Thyroid gland (tissue), 4 donors: ENCODE measurements around the gene PPP1R13B.

Experiments
- POLR2A ChIP-seq, 2 donors: fragments of 450-650 bp; IDR thresholded peaks; one replicate each; pipeline ENCODE4 v1.6.1; 2017; ENCODE audit warnings: antibody characterized with exemption in 2 of 2, mild to moderate bottlenecking in 2 of 2, moderate library complexity in 1 of 2
- TF ChIP-seq, protein P1 (sequence below), 6 experiments: fragments of 200-600 bp in 3 of 6; fragments of 450-650 bp in 3 of 6; sonication (generic) in 3 of 6; IDR thresholded peaks; one replicate each; pipeline ENCODE4 v1.5.1; 2016 to 2019; ENCODE audit warnings: antibody characterized with exemption in 6 of 6, mild to moderate bottlenecking in 2 of 6, inconsistent platforms in 1 of 6, moderate library complexity in 1 of 6

DNA sequence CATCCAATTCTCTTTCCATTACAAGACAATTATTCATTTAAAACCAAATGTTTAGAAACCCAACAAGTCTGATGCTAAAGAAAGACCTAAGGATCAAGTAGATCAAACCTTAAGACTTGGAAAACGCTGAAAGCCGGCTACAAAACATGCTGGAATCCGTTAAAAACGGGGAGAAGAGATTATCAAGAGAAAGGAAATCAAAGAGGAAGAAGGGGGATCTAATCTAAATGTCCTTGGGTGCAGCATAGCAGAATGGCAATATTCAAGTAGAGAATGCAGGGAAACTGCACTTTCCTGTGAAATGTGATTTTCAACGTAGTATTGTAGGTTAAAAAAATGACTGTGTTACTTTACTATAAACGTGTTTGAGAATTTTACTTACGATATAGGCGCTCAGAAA is 1.3 kb downstream of the PPP1R13B start:
- TF ChIP-seq, protein P1, sequence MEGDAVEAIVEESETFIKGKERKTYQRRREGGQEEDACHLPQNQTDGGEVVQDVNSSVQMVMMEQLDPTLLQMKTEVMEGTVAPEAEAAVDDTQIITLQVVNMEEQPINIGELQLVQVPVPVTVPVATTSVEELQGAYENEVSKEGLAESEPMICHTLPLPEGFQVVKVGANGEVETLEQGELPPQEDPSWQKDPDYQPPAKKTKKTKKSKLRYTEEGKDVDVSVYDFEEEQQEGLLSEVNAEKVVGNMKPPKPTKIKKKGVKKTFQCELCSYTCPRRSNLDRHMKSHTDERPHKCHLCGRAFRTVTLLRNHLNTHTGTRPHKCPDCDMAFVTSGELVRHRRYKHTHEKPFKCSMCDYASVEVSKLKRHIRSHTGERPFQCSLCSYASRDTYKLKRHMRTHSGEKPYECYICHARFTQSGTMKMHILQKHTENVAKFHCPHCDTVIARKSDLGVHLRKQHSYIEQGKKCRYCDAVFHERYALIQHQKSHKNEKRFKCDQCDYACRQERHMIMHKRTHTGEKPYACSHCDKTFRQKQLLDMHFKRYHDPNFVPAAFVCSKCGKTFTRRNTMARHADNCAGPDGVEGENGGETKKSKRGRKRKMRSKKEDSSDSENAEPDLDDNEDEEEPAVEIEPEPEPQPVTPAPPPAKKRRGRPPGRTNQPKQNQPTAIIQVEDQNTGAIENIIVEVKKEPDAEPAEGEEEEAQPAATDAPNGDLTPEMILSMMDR (IDR thresholded peaks at IDR 0.05) = no peak
- TF ChIP-seq POLR2A (IDR thresholded peaks at IDR 0.05) = no peak
